ENCODE measurements around the gene DDX56.

The DDX56 gene

DNA sequence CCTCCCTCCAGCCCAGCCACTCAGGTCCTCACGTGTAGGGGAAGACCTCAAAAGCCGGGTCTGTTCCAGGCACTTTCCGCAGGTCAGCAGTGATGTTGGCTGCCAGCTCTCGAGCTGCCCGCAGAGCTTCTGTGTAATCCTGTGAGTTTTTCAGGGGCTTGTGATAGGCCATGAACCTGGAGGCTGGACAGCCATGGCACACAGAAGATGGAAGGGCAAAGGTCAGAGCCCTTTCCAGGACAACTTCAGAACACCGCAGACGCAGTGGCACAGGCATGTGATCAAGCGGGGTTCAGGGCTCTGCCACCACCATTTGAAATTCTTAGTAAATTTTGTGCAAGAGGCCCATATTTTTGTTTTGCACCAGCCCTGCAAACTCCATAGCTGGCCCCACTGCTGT lies 56.5 kb downstream of the DDX56 start:
- DNase-seq (ENCODE audit: low read depth), result no peak
- no peak overlapping the region for H3K4me3 ChIP-seq (ENCODE audit: low read depth, low read length)
